K562 treated with DMSO at 1 percent for 24 hours (cell line): ENCODE measurements around the gene FLNA. TPM values are rescaled to one million over a fixed set of nuclear protein-coding genes. Genes with fewer than 3 reads are reported as not detected.

Source experiments
- total RNA-seq: library from RNA; unstranded; fragments of 300-600 nt; gene quantifications from 2 replicates; pipeline ENCODE4 v1.2.3, GENCODE V29; 2022; ENCODE audit warnings: low read depth; ENCODE audit not compliant: insufficient read depth

Gene FLNA, protein sequence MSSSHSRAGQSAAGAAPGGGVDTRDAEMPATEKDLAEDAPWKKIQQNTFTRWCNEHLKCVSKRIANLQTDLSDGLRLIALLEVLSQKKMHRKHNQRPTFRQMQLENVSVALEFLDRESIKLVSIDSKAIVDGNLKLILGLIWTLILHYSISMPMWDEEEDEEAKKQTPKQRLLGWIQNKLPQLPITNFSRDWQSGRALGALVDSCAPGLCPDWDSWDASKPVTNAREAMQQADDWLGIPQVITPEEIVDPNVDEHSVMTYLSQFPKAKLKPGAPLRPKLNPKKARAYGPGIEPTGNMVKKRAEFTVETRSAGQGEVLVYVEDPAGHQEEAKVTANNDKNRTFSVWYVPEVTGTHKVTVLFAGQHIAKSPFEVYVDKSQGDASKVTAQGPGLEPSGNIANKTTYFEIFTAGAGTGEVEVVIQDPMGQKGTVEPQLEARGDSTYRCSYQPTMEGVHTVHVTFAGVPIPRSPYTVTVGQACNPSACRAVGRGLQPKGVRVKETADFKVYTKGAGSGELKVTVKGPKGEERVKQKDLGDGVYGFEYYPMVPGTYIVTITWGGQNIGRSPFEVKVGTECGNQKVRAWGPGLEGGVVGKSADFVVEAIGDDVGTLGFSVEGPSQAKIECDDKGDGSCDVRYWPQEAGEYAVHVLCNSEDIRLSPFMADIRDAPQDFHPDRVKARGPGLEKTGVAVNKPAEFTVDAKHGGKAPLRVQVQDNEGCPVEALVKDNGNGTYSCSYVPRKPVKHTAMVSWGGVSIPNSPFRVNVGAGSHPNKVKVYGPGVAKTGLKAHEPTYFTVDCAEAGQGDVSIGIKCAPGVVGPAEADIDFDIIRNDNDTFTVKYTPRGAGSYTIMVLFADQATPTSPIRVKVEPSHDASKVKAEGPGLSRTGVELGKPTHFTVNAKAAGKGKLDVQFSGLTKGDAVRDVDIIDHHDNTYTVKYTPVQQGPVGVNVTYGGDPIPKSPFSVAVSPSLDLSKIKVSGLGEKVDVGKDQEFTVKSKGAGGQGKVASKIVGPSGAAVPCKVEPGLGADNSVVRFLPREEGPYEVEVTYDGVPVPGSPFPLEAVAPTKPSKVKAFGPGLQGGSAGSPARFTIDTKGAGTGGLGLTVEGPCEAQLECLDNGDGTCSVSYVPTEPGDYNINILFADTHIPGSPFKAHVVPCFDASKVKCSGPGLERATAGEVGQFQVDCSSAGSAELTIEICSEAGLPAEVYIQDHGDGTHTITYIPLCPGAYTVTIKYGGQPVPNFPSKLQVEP (N-terminal part only)
- 439 and 455 TPM in 2 replicates for total RNA-seq

DNA sequence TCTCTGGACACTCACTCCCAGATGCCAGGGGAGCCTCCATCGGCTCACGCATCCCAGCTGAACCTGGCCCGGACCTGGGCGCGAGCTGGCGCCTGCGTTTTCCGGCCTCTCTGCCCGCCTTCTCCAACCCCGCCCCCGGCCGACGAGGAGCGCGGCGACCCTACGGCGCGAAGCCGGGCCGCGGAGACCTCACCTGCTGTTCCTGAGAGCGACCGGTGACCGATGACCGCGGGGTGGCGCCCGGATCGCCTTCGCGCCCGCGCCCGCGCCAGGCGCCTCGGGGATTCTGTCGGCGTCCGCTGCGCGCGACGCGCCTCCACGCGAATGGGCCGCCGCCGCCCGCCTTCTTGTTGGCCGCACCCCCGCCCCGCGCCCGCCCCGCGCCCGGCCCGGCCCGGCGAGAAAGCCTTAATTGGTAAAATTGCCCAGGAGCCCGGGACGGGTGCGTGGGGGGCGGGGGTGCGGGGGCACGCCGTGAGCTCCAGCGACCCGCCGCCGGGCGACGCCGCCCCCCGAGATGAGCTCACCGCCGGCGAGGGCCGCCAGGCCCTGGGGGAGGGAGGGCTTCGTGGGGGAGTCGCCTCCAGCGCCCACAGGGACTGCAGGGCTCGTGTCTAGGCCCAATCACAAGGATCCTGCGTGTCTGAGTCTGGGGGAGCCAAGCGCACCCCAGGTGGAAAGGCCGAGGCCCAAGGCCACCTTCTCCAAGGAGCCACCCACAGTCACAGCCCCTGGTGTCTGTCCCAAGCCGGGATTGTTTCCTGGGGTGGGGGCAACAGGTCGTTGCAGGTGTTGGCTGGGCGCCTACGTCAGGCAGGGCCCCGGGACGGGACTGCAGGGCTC is at the start of gene FLNA:
TSS of gene FLNA (minus strand) at position 322 of the 843 bp plus-strand sequence. CDS start 3,389 bp downstream, outside the sequence.

DNA sequence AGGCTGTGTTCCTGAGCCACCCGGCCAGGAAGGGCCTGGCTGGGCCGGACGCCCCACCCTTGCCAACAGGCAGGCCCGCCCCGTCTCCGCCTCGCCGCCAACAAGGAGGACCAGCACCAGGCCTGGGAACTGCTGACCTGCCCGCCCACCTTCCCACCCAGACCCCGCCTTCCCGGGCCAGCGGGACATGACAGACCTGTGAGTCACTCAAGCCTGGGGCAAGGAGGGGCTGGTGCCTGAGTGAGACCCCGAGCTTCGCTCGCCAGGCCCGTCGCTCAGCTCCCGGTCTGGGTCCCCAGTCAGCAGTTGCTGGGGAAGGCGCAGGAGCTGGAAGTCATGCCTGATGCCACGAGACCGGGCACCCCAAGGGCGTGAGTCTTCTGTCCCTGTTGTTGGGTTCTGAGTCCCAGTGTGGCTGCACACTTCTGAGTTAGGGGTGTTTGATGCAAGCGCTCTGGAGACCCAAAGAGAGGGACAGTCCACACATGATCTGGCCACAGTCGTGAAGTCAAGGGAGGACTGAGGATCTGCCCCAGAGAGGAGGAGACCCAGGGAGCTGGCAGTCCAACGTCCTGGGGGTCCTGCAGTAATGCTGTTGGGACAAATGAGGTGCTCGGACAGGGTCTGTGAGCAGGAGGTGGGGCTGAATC is 34.9 kb upstream of the FLNA start, which contains the start of gene DNASE1L1:
TSS of gene DNASE1L1 (minus strand) at position 33 of the 650 bp plus-strand sequence. CDS start 3,686 bp downstream, outside the sequence.

DNA sequence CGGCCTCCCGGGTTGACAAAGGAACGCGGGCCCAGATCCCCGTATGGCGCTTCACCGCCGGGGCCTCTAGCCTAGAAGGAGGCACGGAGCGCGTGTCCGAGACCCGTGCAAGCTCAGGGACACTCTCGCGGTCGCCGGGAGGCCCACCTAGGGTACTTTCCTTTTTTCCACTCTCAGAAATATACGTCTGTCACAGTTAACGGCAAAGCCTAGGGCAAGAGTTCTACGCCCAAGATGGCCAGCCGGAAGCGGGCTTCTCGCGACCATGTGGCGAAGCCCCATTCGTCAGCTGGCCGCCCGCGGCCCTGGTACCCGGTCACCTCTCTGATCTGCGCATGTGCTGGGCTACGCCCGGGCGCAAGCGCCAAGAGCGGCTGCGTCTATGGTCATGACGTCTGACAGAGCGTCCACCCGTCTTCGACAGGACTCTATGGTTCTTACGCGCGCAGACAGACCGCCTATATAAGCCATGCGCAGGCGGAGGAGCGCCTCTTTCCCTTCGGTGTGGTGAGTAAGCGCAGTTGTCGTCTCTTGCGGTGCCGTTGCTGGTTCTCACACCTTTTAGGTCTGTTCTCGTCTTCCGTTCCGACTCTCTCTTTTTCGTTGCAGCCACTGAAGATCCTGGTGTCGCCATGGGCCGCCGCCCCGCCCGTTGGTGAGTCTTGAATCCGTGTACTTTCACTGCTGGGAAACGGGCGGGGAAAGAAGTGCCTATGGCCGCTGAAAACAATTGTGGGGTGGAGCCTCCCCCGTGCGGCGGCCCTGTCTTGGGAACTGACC is 23.6 kb upstream of the FLNA start, which contains the start of gene RPL10:
TSS of gene RPL10 (plus strand) at position 490 of the 780 bp plus-strand sequence. CDS start at position 633, 143 bp downstream.

DNA sequence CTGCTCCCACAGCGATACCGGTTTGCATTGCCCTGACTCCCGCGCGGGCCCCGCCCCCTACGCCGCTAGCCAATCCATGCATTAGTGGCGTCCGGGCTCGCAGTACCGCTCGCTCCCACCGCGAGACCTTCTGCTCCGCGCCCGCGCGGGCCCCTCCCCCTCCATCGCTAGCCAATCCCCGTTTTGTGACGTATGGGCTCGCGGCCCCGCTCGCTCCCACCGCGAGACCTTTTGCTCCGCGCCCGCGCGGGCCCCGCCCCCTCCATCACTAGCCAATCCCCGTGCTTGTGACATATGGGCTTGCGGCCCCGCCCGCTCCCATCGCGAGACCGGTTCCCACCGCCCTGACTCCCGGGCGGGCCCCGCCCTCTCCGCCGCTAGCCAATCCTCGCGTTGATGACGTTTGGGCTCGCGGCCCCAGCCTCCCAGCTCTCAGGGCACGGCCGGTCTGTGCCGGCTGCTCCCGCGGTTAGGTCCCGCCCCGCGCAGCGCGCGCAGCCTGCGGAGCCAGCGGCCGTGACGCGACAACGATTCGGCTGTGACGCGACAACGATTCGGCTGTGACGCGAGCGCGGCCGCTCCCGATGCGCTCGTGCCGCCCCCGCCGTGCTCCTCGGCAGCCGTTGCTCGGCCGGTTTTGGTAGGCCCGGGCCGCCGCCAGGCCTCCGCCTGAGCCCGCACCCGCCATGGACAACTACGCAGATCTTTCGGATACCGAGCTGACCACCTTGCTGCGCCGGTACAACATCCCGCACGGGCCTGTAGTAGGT is 4.5 kb upstream of the FLNA start, which contains the start of gene EMD:
TSS of gene EMD (plus strand) at position 497 of the 770 bp plus-strand sequence. CDS start at position 687, 190 bp downstream.

Other genes with a start within 250 kb of the FLNA start
- not detected in 2 replicates for gene OPN1LW, start 230.4 kb downstream of the FLNA start, total RNA-seq
- not detected in 2 replicates for gene OPN1MW, start 192.0 kb downstream of the FLNA start, total RNA-seq
- not detected in 2 replicates for gene OPN1MW2, start 154.9 kb downstream of the FLNA start, total RNA-seq
- not detected in 2 replicates for gene OPN1MW3, start 117.1 kb downstream of the FLNA start, total RNA-seq
- not detected in 2 replicates for gene TEX28, start 79.5 kb downstream of the FLNA start, total RNA-seq
- 2.7 and 2.9 TPM in 2 replicates for gene TKTL1, start 78.8 kb downstream of the FLNA start, total RNA-seq
- gene EMD, start 4.7 kb upstream of the FLNA start, total RNA-seq = 91.3 and 103 TPM in 2 replicates
- 11,901 and 12,258 TPM in 2 replicates for gene RPL10, start 23.7 kb upstream of the FLNA start, total RNA-seq
- 33.9 and 36.1 TPM in 2 replicates for gene DNASE1L1, start 34.6 kb upstream of the FLNA start, total RNA-seq
- 50.3 and 60.2 TPM in 2 replicates for gene TAFAZZIN, start 36.9 kb upstream of the FLNA start, total RNA-seq
- gene ATP6AP1, start 54.0 kb upstream of the FLNA start, total RNA-seq = 233 TPM in 2 replicates
- gene GDI1, start 62.5 kb upstream of the FLNA start, total RNA-seq = 124 and 126 TPM in 2 replicates
- 212 and 228 TPM in 2 replicates for gene FAM50A, start 69.5 kb upstream of the FLNA start, total RNA-seq
- 9.9 and 11.4 TPM in 2 replicates for gene PLXNA3, start 83.6 kb upstream of the FLNA start, total RNA-seq
- 276 and 296 TPM in 2 replicates for gene LAGE3, start 104.6 kb upstream of the FLNA start, total RNA-seq
- 85.5 and 100 TPM in 2 replicates for gene UBL4A, start 112.0 kb upstream of the FLNA start, total RNA-seq
- gene SLC10A3, start 116.0 kb upstream of the FLNA start, total RNA-seq = 53.6 and 59.5 TPM in 2 replicates
- 134 and 149 TPM in 2 replicates for gene FAM3A, start 141.6 kb upstream of the FLNA start, total RNA-seq
- 279 and 293 TPM in 2 replicates for gene G6PD, start 172.2 kb upstream of the FLNA start, total RNA-seq
- 61.0 and 63.2 TPM in 2 replicates for gene IKBKG, start 173.0 kb upstream of the FLNA start, total RNA-seq
- not detected in 2 replicates for gene CTAG1A, start 210.5 kb upstream of the FLNA start, total RNA-seq
- gene CTAG1B, start 244.6 kb upstream of the FLNA start, total RNA-seq = not detected in 2 replicates